ENCODE measurements around the gene TBATA.

The TBATA gene

DNA sequence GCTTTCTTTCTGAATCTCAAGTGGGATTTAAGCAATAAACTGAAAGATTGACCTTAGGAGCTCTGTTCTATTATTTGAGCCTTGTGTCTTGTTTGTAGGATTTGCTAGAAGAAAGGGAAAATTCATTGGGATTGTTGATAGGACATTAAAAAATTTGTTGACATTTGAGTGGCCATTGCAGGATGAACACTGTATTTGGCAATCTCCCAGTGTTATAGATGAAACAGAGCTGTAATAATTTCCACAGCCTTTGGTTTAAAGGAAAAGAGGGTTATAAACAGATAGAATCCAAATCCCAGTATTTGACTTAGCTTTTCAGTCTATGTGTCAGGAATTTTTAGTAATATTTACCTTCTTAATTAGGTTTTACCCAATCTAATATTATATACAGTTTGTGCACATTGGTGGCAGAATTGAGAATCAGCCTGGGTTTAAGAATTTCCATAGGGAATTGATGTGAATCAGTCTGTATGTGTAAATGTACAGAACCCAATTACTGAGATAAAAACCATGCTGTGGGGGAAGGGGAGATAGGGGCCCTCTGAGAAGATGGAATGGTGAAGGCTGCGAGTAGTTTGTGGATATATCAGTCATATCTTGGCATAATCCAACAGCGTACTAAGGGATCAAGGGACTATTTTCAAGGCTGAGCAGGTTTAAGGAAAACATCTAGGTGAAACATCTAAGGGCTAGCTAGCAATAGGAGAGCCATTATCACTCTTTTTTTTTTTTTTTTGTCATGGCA is 37.1 kb upstream of the TBATA start:
- no peak for DNase-seq (ENCODE audit: extremely low read depth, insufficient read length)
- Histone ChIP-seq H3K36me3 (ENCODE audit: control insufficient read depth, insufficient read depth, low read length) (peaks cover 2% of the 10 kb centered on the region; the same call in 1 of the 2 replicates), H3K27me3 (replicated peaks; ENCODE audit: control insufficient read depth, insufficient read depth, low read length) (no peaks in the 10 kb centered on the region), H3K4me3 (replicated peaks; ENCODE audit: low read depth, low read length) (no peak overlapping the region)
- TF ChIP-seq, protein P1, sequence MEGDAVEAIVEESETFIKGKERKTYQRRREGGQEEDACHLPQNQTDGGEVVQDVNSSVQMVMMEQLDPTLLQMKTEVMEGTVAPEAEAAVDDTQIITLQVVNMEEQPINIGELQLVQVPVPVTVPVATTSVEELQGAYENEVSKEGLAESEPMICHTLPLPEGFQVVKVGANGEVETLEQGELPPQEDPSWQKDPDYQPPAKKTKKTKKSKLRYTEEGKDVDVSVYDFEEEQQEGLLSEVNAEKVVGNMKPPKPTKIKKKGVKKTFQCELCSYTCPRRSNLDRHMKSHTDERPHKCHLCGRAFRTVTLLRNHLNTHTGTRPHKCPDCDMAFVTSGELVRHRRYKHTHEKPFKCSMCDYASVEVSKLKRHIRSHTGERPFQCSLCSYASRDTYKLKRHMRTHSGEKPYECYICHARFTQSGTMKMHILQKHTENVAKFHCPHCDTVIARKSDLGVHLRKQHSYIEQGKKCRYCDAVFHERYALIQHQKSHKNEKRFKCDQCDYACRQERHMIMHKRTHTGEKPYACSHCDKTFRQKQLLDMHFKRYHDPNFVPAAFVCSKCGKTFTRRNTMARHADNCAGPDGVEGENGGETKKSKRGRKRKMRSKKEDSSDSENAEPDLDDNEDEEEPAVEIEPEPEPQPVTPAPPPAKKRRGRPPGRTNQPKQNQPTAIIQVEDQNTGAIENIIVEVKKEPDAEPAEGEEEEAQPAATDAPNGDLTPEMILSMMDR (IDR thresholded peaks at IDR 0.05; ENCODE audit: insufficient read depth, low read length, poor library complexity, severe bottlenecking) = no peak

DNA sequence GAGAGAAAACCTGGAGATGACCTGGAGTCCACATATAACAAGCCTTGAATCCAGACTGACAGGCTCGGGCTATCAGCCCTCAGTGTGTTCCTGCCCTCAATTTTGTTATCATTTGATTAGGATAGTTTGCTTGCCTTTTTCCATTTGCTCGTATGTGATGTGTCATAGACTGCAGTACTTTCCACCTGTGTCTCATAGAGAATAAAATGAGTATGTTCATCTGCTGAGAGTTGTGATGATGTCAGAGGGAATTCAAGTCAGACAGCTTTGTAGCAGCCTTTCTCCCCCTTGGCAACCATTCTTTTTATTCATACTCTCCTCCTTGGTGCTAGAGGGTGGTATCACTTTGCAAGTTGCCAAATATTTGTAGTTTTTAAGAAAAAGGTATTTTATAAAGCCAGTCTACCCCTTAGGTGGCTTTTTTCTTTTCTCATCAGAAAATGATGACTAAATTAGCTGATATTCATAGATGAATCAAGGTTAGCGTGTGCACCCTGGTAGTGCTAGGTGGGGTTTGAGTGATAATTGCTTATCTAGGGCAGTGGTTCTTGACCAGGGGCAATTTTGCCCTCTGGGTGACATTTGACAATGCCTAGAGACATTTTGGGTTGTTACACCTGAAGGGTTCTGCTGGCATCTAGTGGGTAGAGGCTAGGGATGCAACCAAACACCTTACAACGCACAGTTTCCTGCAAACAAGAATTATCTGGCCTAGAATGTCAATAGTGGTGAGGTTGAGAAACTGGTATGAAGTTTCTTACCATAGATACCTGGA is 36.0 kb upstream of the TBATA start:
- H3K27me3 ChIP-seq (replicated peaks; ENCODE audit: control insufficient read depth, insufficient read depth, low read length) = no peaks in the 10 kb centered on the region
- peaks cover 2% of the 10 kb centered on the region; the same call in 1 of the 2 replicates for H3K36me3 ChIP-seq (ENCODE audit: control insufficient read depth, insufficient read depth, low read length)
- no peak overlapping the region for H3K4me3 ChIP-seq (replicated peaks; ENCODE audit: low read depth, low read length)
- TF ChIP-seq, protein P1 (IDR thresholded peaks at IDR 0.05; ENCODE audit: insufficient read depth, low read length, poor library complexity, severe bottlenecking) = no peak
- DNase-seq (ENCODE audit: extremely low read depth, insufficient read length) = no peak

DNA sequence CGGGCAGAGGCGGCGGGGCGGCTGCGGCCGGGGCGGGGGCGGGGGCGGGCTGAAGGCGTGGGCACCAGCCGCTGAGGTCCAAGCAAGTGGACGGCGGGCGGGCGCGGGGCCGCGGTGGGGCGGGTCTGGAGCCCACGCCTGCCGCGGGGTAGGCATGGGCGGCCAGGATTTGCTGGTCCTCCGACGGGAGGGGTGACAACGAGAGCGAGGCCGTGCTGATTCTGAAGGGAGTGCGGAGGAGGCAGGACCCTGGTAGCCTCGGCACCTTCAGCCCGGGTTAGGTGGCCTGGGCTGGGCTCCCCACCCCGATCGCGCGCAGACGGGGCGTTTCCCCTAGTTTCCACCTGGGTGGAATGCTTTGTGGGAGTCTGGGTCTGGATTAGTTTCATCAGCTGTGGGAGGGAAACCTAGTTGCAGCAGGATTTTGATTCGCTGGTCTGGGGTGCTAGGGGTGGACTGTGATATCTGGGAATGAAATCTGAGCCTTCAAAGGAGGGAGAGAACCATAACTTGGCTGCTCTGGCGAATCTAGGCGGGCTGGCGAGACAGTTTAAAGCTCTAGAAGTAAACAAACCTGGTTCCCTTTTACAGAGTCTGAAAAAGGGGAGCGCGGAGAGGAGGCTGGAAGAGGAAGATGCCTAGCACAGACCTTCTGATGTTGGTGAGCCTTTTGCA is 31.2 kb upstream of the TBATA start:
- H3K36me3 ChIP-seq (ENCODE audit: control insufficient read depth, insufficient read depth, low read length) = peaks cover 2% of the 10 kb centered on the region; the same call in 1 of the 2 replicates
- no peaks in the 10 kb centered on the region for H3K27me3 ChIP-seq (replicated peaks; ENCODE audit: control insufficient read depth, insufficient read depth, low read length)
- H3K4me3 ChIP-seq (replicated peaks; ENCODE audit: low read depth, low read length) = peak overlapping the region; percentile 90
- peak; percentile 51 for DNase-seq (ENCODE audit: extremely low read depth, insufficient read length)
- TF ChIP-seq, protein P1 (IDR thresholded peaks at IDR 0.05; ENCODE audit: insufficient read depth, low read length, poor library complexity, severe bottlenecking) = no peak

DNA sequence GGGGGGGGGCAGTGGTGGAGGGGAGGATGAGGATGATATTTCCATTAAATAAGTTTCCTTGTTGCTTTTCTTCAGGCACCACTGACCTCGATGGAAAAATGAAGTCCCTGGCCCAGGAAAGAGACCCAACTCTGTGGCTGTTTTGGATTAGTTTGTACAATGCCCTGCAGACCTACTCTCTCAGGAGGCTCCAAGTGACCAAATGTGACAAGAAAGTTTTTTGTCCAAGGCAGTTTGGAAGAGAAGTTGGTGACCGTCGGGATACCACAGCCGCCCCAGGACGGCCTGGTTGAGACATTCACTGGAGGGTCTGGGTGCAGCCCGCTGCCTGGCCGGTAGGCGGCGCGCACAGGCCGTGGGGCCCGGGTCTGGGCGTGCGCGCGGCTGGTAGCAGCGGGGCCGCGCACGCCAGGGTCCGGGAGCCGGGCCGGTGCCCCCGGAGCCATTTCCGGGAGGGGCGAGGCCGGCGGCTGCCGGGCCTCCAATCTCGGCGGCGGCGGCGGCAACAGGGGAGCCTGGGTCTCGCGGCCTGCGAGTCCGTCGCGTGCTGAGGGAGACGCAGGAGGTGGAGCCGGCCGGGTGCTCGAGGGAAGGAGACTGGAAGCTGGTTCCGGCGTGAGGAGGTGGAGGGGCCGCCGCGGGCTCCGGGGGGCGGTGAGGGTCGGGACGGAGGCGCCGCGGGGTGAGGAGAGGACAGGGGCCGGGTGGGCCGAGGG is 30.5 kb upstream of the TBATA start, which contains the start of gene SGPL1:
Gene SGPL1, plus strand, starts transcription at position 445 of the 716 bp plus-strand sequence. CDS start 906 bp downstream, outside the sequence.
- H3K27me3 ChIP-seq (replicated peaks; ENCODE audit: control insufficient read depth, insufficient read depth, low read length) = no peaks in the 10 kb centered on the region
- peak within 1 kb of the TSS; percentile 90 for H3K4me3 ChIP-seq (replicated peaks; ENCODE audit: low read depth, low read length)
- peak; percentile 87 for DNase-seq (ENCODE audit: extremely low read depth, insufficient read length)
- peaks cover 2% of the 10 kb centered on the region; the same call in 1 of the 2 replicates for H3K36me3 ChIP-seq (ENCODE audit: control insufficient read depth, insufficient read depth, low read length)
- TF ChIP-seq, protein P1 (IDR thresholded peaks at IDR 0.05; ENCODE audit: insufficient read depth, low read length, poor library complexity, severe bottlenecking) = peak; percentile 85

DNA sequence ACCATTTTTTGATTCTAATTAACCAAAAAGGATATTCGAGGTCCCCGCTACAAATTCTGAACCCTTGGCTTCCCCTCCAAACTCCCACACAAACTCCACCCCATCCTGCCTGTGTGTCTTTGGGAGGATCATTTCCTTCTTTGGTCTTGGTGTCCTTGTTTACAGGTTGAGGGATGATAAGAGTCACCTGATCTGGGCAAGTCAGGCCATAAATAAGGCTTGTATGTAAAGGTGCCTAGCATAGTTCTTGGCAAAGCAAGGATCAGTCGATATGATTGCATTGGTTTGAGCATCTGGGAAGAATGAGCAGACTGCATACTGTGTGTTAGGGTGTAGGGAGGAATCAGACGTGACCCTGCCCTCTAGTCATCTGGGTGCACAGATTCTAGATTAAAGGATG is 28.9 kb upstream of the TBATA start:
- TF ChIP-seq, protein P1 (IDR thresholded peaks at IDR 0.05; ENCODE audit: insufficient read depth, low read length, poor library complexity, severe bottlenecking) = no peak
- Histone ChIP-seq H3K27me3 (replicated peaks; ENCODE audit: control insufficient read depth, insufficient read depth, low read length) (no peaks in the 10 kb centered on the region), H3K36me3 (ENCODE audit: control insufficient read depth, insufficient read depth, low read length) (no peaks in the 10 kb centered on the region), H3K4me3 (replicated peaks; ENCODE audit: low read depth, low read length) (no peak overlapping the region)
- DNase-seq (ENCODE audit: extremely low read depth, insufficient read length) = no peak

Data from GM06990 (cell line).